HG03175 (cell line): ENCODE data around the gene AKR1D1.
"Not testable (repeated sequence)": the region's sequence is repeated elsewhere in the genome, so short reads cannot be mapped to it uniquely, and the experiment has no call there.

Experiments used
- ATAC-seq: cut with Tn5 transposase; IDR thresholded peaks from one replicate; pipeline ENCODE4 v1.9.1; 2021; ENCODE audit warnings: mild to moderate bottlenecking, moderate library complexity; ENCODE audit not compliant: unreplicated experiment

Gene AKR1D1

DNA sequence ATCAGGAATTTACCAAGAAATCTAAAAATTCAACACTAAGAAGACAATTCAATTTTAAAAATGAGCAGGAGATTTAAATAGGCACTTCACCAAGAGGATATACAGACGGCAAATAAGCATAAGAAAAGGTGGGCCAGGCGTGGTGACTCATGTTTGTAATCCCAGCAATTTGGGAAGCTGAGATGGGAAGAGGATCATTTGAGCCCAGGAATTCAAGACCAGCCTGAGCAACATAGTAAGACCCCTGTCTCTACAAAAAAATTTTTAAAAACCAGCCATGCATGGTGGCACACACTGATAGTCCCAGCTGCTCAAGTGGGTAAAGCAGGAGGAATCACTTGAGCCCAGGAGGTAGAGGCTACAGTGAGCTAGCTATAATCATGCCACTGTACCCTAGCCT lies 3.5 kb upstream of the AKR1D1 start:
- ATAC-seq = no peak

DNA sequence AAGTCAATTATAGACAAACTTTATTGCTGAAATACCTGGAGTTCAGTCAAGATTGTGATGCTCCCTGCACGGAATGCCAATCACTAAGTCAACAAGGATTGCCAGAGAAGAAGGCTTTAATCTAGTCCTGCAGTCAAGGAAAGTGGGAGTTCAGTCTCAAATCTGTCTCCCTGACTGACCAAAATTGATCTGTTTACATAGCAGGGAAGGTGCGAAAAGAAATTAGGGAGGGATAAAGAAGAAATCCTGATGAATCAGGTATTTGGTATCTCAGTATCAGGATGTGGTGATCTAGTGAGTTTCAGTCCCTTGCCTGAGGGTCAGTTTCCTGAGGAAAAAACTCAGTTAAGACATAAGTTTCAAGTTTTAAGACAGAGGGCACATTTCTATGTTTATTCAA lies 2.1 kb upstream of the AKR1D1 start:
- ATAC-seq = no peak

DNA sequence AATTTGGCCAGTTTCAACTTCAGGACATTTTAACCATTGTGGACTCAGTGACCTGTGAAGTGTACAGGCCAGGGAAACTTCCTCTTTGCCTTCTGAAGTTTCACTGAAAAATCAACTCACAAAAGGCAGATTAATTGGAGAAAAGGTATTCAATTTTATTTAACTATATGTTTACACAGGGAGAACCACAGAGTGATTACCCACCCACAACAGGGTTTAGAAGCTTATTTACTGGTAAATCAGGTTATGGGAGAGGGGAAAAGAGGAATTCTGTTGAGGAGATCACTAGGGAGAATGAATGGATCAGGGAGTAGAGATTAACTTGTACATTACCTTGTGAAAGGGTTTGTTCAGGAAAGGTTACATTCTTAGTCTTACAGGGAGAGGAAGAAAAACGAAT lies 1.7 kb upstream of the AKR1D1 start:
- ATAC-seq = no peak

DNA sequence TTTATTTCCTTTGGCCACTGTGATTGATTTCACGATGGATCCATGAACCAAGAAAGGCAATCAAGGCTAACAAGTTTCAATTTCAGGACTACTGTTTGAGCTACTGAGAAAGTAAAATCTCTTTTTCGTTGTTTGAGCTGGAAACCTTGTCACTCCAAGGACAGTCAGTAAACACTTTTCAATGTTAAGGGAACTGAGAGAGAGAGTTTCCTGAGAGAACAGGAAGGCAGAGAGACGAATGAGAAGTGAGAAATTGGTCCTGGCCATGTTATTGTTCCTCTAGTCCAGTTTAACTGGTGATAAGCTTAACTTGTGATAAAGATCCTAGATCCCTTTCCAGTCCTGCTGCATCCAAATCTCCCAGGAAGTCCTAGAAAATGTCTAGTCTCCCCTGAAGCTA lies 909 bp upstream of the AKR1D1 start:
- ATAC-seq = no peak

DNA sequence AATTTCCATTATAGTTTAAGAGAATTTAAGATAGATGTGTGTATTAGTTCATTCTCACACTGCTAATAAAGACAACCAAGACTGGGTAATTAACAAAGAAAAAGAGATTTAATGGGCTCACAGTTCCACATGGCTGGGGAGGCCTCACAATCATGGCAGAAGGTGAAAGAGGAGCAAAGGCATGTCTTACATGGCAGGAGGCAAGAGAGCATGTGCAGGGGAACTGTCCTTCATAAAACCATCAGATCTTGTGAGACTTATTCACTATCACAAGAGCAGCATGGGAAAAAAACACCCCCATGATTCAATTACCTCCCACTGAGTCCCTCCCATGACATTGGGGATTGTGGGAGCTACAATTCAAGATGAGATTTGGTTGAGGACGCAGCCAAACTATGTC lies 473 bp upstream of the AKR1D1 start:
- ATAC-seq = not testable (repeated sequence)

DNA sequence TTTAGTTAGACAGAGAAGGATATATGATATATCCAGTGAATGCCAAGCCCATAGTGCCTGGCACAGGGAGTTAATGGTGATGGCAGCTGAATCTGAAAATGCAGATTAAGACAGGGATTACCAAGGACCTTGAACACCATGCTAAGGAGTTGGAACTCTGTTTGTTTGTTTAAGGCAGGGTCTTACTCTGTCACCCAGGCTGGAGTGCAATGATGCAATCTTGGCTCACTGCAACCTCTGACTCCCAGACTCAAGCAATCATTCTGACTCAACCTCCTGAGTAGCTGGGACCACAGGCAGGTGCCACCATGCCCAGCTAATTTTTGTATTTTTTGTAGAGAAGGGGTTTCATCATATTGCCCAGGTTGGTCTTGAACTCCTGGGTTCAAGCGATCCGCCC lies 1.6 kb downstream of the AKR1D1 start:
- no peak for ATAC-seq

DNA sequence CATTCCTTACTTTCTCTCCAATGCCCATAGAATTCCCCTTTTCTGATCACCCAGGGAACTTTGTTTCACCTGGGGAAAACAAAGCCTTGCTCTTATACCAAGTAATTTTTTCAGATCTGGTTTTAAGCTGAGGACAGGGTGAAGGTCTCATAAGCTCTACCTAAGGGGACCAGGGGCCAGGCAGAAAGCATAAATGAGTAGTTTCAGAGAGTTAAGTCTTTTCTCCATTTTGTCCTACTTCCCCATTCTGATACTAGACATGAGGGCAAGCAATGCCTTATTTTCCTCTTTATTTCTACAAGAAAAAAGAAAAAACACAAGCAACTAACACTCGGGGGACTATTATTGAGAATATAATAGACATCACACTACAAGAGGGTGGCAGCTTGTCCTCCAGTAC lies 2.9 kb downstream of the AKR1D1 start:
- ATAC-seq = no peak

DNA sequence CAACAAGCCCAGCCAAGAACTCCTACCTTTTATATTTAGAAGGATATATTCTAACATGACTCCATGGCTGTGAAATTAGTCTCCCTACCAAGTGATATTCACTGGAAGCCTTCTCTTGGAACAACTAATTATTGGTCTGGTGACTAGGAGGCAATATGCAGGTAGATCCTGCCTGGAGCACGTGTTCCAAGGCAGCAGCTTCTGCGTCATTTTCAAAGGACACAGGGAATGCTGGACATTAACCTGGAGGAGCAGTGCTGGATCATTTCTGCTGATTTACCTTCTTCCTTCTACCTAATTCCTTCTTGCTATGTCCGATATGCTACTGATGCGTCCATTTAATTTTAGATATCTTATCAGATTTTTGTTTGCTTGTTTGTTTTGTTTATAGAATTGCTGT lies 5.6 kb downstream of the AKR1D1 start:
- no peak for ATAC-seq

DNA sequence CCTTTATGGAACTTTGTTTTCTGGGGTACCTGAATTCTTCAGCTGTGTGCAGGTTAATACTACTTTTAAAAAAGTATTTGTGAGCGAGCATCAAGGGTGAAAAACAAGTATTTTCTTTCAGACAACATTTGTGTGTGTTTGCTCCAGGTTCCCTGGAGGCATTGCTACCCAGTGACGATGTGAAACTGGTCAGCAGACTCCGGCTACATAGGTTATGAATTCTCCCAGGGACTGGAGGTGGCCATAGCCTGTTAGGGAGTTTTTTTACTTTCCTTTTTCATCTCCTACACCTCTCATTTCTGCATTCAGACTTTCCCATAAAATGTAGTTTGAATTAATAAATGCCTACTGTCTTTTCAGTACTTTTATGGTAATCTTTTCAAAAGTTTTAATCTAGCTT lies 7.6 kb downstream of the AKR1D1 start:
- ATAC-seq = no peak

DNA sequence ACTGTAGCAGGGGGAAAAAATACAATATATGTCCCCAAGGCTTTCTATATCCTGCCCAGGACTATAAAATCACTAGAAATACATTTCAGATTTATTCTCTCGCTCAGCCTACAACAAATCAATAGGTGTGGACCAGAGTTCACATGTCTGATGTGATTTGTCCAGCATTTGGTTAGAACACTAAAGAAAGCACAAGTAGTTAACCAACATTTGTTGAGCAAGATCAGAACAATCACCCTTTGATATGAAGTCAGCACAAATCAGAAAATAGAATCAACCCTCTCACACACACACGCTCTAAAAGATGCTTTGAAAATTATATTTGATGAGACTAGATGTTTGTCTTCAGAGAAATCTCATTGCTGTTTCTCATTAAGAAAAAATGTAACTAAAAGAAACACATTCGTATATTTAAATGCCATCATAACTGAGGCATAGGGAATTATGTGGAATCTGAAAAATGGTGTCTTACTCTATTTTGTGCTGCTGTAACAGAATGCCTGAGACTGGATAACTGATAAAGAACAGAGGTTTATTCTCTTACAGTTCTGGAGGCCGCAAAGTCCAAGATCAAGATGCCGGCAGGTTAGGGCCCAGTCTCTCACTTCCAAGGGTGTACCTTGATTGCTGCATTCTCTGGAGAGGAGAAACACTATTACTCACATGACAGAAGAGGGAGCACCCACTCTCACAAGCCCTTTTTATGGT lies 10.5 kb downstream of the AKR1D1 start:
- ATAC-seq = no peak

DNA sequence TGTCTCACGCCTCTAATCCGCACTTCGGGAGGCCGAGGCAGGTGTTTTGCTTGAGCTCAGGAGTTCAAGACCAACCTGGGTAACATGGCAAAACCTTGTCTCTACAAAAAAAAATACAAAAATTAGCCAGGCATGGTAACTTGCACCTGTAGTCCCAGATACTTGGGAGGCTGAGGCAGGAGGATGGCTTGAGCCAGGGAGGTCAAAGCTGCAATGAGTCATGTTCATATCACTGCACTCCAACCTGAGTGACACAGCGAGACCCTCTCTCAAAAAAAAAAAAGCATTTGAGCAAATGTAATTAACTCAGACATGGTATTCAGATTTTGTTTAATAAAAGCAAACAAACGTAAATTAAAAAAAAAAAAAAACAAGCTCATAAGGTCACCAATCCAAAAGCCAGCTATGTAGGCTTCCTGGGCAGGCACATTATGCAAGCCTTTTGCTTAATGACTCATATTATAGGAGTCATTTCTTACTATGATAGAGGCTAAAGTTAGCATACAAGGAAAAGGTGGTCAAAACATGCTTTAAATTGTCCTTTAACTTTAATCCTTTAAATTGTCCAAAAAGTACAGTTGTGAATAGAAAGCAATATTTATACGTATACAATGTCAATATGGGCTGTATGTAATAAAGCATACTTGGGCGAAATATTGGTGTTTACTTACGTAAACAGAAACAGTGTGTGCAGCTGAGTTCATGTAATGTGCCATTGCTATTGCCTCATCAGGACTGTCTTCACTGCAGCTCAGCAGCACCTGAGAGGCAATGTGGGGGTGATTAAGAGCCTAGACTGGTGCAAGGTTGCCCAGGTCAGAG lies 13.0 kb downstream of the AKR1D1 start:
- ATAC-seq = no peak

DNA sequence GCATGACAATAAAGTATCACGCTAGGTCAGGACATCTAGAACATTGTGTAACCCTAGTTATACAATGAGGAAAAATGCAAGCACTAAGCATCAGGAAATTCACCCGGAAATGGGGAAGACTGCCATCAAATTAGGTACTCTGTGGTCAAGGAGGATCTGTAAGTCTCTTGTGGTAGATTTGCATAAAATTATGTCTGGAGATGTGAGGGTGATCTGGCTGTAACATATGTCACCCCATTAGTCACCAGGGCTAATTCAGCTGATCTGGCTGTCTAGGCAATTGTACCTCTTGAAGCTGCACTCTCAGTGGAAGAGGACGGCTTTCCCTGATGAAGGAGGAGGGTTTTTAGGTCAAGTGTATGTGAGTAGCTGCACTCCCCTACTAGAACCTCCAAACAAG lies 14.8 kb downstream of the AKR1D1 start:
- ATAC-seq = peak; percentile 49

DNA sequence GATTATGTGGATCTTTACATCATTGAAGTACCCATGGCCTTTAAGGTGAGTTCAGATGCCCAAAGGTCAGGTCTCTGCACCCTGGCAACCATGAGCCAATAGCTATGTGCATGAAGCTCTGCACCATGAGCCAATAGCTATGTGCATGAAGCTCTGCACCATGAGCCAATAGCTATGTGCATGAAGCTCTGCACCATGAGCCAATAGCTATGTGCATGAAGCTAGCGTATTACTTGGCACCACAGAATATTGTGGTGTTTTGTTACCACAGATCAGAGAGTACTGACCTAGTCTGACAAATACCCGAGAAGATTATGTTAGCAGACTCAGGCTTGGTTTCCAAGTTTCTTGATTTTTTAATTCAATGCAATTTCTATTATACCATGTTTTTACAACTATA lies 15.6 kb downstream of the AKR1D1 start:
- ATAC-seq = not testable (repeated sequence)

DNA sequence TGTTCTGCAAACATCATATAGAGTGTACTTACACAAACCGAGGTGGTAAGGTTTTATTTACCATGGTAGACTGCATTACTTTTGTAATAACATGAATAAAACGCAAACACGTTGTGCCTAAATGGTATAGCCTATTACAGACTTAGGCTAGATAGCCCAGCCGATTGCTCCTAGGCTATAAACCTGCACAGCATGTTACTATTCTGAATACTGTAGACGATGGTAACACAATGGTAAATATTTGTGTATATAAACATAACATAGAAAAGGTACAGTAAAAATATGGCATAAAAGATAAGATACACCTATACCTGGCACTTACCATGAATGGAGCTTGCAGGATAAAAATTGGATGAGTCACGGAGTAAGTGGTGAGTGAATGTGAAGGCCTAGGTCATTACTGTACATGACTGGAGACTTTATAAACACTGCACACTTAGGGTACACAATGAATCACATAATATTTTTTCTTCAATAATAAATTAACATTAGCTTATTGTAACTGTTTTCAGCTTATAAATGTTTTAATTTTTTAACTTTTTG lies 16.3 kb downstream of the AKR1D1 start:
- no peak for ATAC-seq

DNA sequence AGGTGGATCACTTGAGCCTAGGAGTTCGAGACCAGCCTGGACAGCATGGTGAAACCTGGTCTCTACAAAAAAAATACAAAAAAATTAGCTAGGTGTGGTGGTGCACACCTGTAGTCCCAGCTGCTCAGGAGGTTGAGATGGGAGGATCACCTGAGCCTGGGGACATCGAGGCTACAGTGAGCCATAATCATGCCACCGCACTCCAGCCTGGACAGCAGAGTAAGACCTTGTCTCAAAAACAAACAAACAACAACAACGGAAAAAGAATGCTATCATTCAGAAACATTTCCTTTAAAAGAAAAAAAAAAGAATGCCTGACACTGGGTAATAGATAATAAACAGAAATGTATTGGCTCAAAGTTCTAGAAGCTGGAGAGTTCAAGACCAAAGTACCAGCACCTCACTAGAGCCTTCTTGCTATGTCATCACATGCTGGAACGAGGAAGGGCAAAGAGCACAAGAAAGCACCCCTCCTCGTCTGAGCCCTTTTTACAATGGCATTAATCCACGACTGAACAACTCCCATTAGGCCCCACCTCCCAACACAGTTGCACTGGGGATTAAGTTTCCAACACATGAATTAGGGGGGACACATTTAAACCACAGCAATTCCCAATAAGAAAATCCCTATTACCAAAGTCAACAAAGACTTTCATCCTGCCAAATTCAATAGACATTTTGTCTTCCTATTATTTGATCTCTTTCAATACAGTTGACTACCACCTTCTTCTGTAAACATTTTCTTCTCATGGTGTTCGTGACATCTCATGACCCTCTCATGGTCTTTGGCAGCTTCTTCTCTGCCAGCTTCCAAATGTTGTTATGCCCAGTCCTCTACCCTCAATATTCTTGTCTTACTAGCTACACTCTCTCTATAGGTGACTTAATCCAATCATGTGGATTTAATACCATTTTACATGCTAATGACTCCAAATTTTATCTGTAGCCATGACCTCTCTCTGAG lies 20.0 kb downstream of the AKR1D1 start:
- no peak for ATAC-seq

DNA sequence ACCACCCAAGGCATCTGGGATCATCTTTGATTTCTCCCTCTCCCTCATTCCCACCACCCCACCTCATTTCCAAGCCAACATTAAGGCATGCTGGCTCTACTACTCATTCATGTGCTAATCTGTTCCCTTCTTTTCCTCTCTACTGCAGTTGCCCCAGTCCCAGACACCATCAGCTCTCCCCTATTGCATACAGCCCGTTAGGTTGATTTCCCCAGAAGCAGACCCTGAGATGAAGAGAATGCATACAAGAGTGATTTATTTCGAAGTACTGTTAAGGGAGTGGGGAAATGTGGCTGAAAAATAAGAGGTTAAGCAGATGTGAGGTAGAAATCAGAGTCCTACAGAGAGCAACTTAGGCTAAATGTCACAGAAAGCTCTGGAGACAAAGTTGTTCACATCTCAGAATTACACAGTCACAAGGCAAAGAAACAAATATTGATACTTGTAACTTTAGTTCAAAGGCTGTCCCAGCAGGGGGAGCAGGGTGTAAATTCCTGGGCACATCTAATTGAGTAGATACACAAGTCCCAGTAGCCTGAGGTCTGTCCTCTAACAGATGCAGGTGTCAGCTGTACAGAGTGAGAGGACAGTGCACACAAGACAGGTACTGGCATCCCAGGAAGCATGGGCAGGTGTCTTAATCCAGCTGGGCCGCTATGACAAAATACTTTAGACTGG lies 20.9 kb downstream of the AKR1D1 start:
- ATAC-seq = no peak

DNA sequence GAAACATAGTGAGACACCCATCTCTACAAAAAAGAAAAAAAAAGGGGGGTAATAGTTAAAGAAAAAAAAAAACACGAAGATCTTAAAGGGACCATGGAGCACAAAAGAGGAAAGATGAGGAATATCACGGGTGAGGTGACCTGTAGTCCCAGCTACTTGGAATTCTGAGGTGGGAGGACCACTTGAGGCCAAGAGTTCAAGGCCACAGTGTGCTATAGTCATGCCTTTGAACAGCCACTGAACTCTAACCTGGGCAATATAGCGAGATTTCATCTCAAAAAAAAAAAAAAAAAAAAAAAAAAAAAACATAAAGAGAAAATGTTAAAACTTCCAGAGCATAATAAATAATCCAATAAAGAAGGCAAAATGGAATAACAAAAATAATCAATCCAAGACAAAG lies 23.6 kb downstream of the AKR1D1 start:
- ATAC-seq = no peak

DNA sequence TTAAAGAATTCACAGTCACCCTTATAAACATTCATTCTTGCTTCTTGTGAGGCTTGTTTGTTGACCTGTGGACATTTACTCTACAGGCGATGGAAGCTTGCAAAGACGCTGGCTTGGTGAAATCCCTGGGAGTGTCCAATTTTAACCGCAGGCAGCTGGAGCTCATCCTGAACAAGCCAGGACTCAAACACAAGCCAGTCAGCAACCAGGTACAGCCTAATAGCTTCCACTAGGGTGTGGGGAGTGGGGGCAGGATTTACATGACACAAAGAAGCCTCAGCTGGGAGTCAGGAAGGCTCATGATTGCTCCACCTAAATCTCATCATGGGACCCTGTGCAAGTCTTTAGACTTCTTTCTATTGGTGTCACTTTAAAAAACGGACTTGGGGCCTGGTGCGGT lies 29.0 kb downstream of the AKR1D1 start:
- ATAC-seq = no peak

DNA sequence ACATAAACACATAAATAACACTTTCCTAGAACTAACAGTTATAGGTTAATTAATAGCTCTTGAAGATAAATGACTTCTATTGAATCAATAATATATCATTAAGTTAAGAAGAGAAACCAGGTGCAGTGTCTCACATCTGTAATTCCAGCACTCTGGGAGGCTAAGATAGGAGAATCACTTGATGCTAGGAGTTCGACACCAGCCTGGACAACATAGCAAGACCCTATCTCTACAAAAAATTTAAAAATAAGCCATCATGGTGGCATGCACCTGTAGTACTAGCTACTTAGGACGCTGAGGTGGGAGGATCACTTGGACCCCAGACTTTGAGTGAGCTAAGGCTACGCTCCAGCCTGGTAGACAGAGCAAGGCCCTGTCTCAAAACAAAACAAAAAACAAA lies 38.8 kb downstream of the AKR1D1 start:
- no peak for ATAC-seq

DNA sequence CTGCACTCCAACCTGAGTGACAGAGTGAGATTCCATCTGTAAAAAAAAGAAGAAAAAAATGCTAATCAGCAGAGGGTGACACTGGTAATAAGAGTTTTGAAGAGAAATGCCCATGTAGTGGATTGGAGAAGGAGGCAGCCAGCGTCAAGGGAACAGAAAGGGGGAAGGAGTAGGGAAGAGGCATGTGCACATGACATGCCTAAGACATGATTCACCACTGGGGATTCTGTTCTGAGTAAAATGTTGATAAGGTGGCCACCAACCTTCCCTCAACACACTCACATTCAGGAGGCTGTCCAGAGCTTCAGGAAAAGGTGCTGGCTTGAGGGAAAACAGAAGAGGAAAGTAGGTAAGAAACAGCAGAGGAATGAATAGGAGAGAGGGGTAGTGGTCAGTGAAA lies 39.9 kb downstream of the AKR1D1 start:
- ATAC-seq = no peak

DNA sequence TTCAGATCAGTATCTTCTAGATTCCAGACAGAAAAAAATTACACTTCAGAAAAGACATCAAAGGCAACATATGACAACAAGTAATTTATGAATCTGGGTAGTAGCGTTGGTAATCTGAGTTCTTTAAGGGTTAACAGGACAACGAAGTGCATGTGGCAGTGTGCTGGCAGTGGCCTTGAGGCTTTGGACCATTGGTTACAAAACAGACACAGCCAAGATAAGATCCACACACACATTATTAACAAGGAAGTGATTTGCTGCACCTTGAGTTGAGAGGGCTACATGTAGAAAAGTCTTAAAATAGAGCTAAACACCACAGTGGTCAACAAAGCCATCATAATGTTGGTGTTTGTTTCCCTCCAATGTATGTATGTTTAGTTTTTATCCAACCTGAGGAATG lies 40.6 kb downstream of the AKR1D1 start:
- ATAC-seq = no peak
